Panc1 (cell line): Measurements from ENCODE around the gene SLC8A1. TPM values are rescaled to one million over a fixed set of nuclear protein-coding genes. Genes with fewer than 3 reads are reported as not detected.

Experiments used
- ATAC-seq: fragments of 200-7000 bp; cut with Tn5 transposase; 2 replicates; pipeline ENCODE4 v1.9.1; 2020; ENCODE audit warnings: mild to moderate bottlenecking, moderate library complexity
- BruUV-seq: library from RNA; stranded (reverse); fragments of 400-500 nt; replicated peaks from 2 replicates; lab custom pipeline; 2021; lab: Mats Ljungman, UMichigan
- CTCF ChIA-PET: fragments of 300-600 bp; sonication (Branson Sonifier 250); formaldehyde crosslinking; loops from one replicate; lab custom pipeline; 2022; ENCODE audit warnings: antibody characterized with exemption; lab: Charles Lee
- POLR2A ChIA-PET: fragments of 300-600 bp; sonication (Branson Sonifier 250); formaldehyde crosslinking; loops from one replicate; lab custom pipeline; 2022; ENCODE audit warnings: antibody characterized with exemption; lab: Charles Lee
- DNase-seq: peaks from one replicate; pipeline ENCODE4 v3.0.0-alpha.2; 2010; ENCODE audit warnings: low read depth, low spot score
- H3K27ac ChIP-seq: 2 replicates; pipeline ENCODE4 v1.5.1; 2011; ENCODE audit warnings: mild to moderate bottlenecking, low read length, inconsistent platforms
- H3K27me3 ChIP-seq: fragments of 200-500 bp; sonication (Bioruptor generic); 2 replicates; pipeline ENCODE4 v1.6.0; 2014; ENCODE audit warnings: low read length, inconsistent platforms; ENCODE audit not compliant: control insufficient read depth, insufficient read depth
- H3K36me3 ChIP-seq: fragments of 200-500 bp; sonication (Bioruptor generic); 2 replicates; pipeline ENCODE4 v1.5.1; 2014; ENCODE audit warnings: inconsistent platforms, mild to moderate bottlenecking, low read length, moderate library complexity; ENCODE audit not compliant: control insufficient read depth, insufficient read depth
- H3K4me1 ChIP-seq: 2 replicates; pipeline ENCODE4 v1.5.1; 2011; ENCODE audit warnings: inconsistent platforms, mild to moderate bottlenecking, low read length, moderate library complexity; ENCODE audit not compliant: control insufficient read depth, insufficient read depth
- H3K4me3 ChIP-seq, 2 experiments: 2 replicates each; pipeline ENCODE4 v1.5.1; 2011 to 2012; ENCODE audit warnings: low read depth in 2 of 2, low read length in 2 of 2, mild to moderate bottlenecking in 2 of 2, inconsistent platforms in 1 of 2, moderate library complexity in 1 of 2
- H3K9me3 ChIP-seq: fragments of 200-500 bp; sonication (Bioruptor generic); 2 replicates; pipeline ENCODE4 v1.5.1; 2014; ENCODE audit warnings: low read depth, mild to moderate bottlenecking, inconsistent platforms, low read length, moderate library complexity; ENCODE audit not compliant: control insufficient read depth, insufficient read depth
- POLR2AphosphoS5 ChIP-seq: IDR thresholded peaks from 2 replicates; pipeline ENCODE4 v1.6.1; 2012; ENCODE audit warnings: mild to moderate bottlenecking, low read depth, low read length, moderate library complexity
- SIN3A ChIP-seq: IDR thresholded peaks from 2 replicates; pipeline ENCODE4 v1.6.1; 2012; ENCODE audit warnings: low read depth, mild to moderate bottlenecking, low read length, moderate library complexity, borderline replicate concordance; ENCODE audit not compliant: insufficient read depth
- TCF7L2 ChIP-seq: IDR thresholded peaks from 2 replicates; pipeline ENCODE4 v1.6.1; 2011; ENCODE audit warnings: mild to moderate bottlenecking, low read depth, low read length, inconsistent platforms
- in situ Hi-C: cut with HindIII; loops from 2 replicates; pipeline ENCODE4 v1.10.0; 2016; ENCODE audit warnings: low sequenced_read_pairs, low pct_unique_long_range_greater_than_20kb
- intact Hi-C: fragments of 100-400 bp; cut with micrococcal nuclease; formaldehyde crosslinking; loops from one replicate; pipeline ENCODE4 v1.10.0; 2022; ENCODE audit not compliant: unreplicated experiment
- total RNA-seq: library from RNA; stranded (reverse); gene quantifications from one replicate; pipeline ENCODE4 v1.2.1, GENCODE V29; 2021; ENCODE audit not compliant: unreplicated experiment
- TF ChIP-seq, protein P1 (sequence below), 2 experiments: IDR thresholded peaks; 2 replicates each; pipeline ENCODE4 v1.6.1; 2011 to 2012; ENCODE audit warnings: low read depth in 2 of 2, control low read depth in 1 of 2, low read length in 1 of 2, mild to moderate bottlenecking in 1 of 2, moderate library complexity in 1 of 2; ENCODE audit not compliant: insufficient read depth in 1 of 2
- TF ChIP-seq, protein P2 (sequence below): fragments of 450-650 bp; IDR thresholded peaks from 2 replicates; pipeline ENCODE4 v1.5.1; 2017; ENCODE audit warnings: mild to moderate bottlenecking

The SLC8A1 gene
- total RNA-seq, 1 experiment from 2014 or later, result 0.59 TPM

DNA sequence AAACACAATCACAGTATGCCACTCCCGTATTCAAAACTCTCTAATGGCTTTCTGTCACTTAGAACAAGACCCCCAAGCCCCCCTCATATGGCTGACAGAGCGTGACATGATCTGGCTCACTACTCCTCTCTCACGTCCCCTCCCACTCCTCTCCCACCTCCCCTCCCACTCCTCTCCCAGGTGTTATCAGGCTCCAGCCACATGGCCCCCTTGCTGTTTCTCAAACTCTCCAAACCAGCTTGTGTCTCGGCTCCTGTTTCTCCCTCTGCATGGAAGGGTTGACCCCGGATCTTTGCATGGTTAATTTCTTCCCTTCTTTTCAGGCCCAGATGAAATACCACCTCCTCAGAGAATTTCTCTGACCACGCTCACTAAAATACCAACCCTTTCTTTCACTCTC lies 180.8 kb downstream of the SLC8A1 start:
- H3K27me3 ChIP-seq, result no peaks in the 10 kb centered on the region
- TF ChIP-seq, protein P1, sequence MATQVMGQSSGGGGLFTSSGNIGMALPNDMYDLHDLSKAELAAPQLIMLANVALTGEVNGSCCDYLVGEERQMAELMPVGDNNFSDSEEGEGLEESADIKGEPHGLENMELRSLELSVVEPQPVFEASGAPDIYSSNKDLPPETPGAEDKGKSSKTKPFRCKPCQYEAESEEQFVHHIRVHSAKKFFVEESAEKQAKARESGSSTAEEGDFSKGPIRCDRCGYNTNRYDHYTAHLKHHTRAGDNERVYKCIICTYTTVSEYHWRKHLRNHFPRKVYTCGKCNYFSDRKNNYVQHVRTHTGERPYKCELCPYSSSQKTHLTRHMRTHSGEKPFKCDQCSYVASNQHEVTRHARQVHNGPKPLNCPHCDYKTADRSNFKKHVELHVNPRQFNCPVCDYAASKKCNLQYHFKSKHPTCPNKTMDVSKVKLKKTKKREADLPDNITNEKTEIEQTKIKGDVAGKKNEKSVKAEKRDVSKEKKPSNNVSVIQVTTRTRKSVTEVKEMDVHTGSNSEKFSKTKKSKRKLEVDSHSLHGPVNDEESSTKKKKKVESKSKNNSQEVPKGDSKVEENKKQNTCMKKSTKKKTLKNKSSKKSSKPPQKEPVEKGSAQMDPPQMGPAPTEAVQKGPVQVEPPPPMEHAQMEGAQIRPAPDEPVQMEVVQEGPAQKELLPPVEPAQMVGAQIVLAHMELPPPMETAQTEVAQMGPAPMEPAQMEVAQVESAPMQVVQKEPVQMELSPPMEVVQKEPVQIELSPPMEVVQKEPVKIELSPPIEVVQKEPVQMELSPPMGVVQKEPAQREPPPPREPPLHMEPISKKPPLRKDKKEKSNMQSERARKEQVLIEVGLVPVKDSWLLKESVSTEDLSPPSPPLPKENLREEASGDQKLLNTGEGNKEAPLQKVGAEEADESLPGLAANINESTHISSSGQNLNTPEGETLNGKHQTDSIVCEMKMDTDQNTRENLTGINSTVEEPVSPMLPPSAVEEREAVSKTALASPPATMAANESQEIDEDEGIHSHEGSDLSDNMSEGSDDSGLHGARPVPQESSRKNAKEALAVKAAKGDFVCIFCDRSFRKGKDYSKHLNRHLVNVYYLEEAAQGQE (IDR thresholded peaks at IDR 0.05; ENCODE audit: insufficient read depth in 1 of 2, low read depth in 2 of 2, low read length in 1 of 2), result no peak
- TF ChIP-seq POLR2AphosphoS5, result no peak
- no peak for TF ChIP-seq SIN3A
- TF ChIP-seq, protein P2, sequence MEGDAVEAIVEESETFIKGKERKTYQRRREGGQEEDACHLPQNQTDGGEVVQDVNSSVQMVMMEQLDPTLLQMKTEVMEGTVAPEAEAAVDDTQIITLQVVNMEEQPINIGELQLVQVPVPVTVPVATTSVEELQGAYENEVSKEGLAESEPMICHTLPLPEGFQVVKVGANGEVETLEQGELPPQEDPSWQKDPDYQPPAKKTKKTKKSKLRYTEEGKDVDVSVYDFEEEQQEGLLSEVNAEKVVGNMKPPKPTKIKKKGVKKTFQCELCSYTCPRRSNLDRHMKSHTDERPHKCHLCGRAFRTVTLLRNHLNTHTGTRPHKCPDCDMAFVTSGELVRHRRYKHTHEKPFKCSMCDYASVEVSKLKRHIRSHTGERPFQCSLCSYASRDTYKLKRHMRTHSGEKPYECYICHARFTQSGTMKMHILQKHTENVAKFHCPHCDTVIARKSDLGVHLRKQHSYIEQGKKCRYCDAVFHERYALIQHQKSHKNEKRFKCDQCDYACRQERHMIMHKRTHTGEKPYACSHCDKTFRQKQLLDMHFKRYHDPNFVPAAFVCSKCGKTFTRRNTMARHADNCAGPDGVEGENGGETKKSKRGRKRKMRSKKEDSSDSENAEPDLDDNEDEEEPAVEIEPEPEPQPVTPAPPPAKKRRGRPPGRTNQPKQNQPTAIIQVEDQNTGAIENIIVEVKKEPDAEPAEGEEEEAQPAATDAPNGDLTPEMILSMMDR, result no peak
- TF ChIP-seq TCF7L2, result no peak
- no TSS peak for BruUV-seq
- H3K4me3 ChIP-seq, result no peak overlapping the region
- ChIA-PET CTCF (interaction anchor here (0.7 kb wide), 1 partner anchor 1660 kb away, joined by 6 read pairs; no protein-coding TSS in a partner anchor), POLR2A (no interaction called here)
- in situ Hi-C loops (no loop called here), intact Hi-C loops (no loop called here)
- H3K4me1 ChIP-seq, result no peaks in the 10 kb centered on the region
- ATAC-seq (no peak), DNase-seq (no peak)
- no peak overlapping the region for H3K27ac ChIP-seq
- no peaks in the 10 kb centered on the region for H3K36me3 ChIP-seq
- no peaks in the 10 kb centered on the region for H3K9me3 ChIP-seq

DNA sequence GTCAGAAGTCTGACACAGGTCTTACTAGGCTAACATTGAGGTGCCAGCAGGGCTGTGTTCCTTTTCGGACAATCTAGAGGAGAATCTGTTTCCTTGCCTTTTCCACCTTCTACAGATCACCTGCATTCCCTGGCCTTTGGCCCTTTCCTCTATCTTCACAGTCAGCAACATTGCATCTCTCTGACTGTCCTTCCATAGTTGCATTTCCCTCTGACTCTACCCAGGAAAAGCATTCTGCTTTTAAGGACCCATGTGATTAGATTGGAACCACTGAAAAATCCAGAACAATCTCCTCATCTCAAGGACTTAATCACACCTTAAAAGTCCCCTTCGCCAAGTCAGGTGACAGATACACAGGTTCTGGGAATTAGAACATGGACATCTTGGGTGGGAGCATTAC lies 181.5 kb downstream of the SLC8A1 start:
- H3K27me3 ChIP-seq, result no peaks in the 10 kb centered on the region
- intact Hi-C loops (no loop called here), in situ Hi-C loops (no loop called here)
- POLR2A ChIA-PET, result no interaction called here
- H3K4me1 ChIP-seq, result no peaks in the 10 kb centered on the region
- BruUV-seq, result no TSS peak
- no peak overlapping the region for H3K4me3 ChIP-seq
- H3K36me3 ChIP-seq, result no peaks in the 10 kb centered on the region
- no peak for DNase-seq
- CTCF ChIA-PET, result no interaction called here
- H3K9me3 ChIP-seq, result no peaks in the 10 kb centered on the region
- TF ChIP-seq TCF7L2 (no peak), POLR2AphosphoS5 (no peak), SIN3A (no peak)
- TF ChIP-seq, protein P1 (IDR thresholded peaks at IDR 0.05; ENCODE audit: insufficient read depth in 1 of 2, low read depth in 2 of 2, low read length in 1 of 2), result no peak
- TF ChIP-seq, protein P2, result no peak
- H3K27ac ChIP-seq, result no peak overlapping the region
- ATAC-seq, result no peak
